ENCODE measurements around the gene INPP4A. TPM values are rescaled to one million over a fixed set of nuclear protein-coding genes. Genes with fewer than 3 reads are reported as not detected.
"Not testable (repeated sequence)": the region's sequence is repeated elsewhere in the genome, so short reads cannot be mapped to it uniquely, and the experiment has no call there.

Gene INPP4A
- total and polyA plus RNA-seq, 9 of the 15 experiments (the other 6 are each of a cell fraction or from before 2014, with no cell fraction given) = 1.8 to 15.7 (median 8.3) TPM

DNA sequence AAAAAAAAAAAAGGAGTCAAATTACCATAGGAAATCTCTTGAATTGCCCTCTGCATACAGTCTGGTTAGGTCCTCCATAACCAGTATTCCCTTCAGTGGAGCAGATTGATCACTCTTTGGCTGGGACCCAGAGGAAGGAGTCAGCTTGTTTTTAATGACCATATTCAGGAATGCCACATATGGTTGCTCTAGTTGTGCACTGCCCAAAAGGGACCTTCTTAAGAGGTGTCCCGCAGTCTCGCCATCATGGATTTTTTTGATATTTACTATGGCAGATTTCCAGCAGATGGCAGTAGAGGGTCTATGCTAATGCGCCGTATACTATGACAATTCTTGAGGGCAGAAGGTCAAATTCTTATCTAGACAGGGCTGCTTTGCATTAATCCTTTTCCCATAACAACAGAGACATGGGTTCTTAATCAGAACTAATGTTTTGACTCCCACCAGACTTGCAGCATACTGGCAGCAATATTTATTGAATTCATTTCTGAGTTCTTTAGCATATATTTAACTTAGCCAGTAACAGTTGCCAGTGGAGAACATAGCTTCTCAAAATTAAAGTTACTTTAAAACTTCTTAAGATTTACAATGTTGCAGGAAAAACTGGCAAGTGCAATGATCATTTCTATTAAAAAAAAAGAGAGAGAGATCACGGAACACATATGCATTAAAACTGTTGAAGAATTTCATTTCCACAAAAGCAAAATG is 31.8 kb upstream of the INPP4A start (continued):
- no peak for TF ChIP-seq IRF9 (tag; IDR thresholded peaks at IDR 0.05)
- no peak for TF ChIP-seq MTA2 (IDR thresholded peaks at IDR 0.05; ENCODE audit: low read depth)
- TF ChIP-seq RAD21 (CRISPR knock-in tag; conservative IDR thresholded peaks at IDR 0.05 in 1 of 2, IDR thresholded peaks at IDR 0.05 in 1 of 2) = peak; percentile 85 to 92
- 0 out of 2 replicates have a peak, but pooled peaks have one; percentile 19 for TF ChIP-seq ATF7 (IDR thresholded peaks at IDR 0.05)

- H3K4me3 ChIP-seq; FAIRE-seq; DNase-seq (ENCODE audit: extremely low read depth in 1 of 4, low spot score in 3 of 4); H3K27me3 ChIP-seq (ENCODE audit: control insufficient read depth in 2 of 2, insufficient read depth in 2 of 2, low read length in 2 of 2); H3K4me1 ChIP-seq (replicated peaks in 1 of 2; ENCODE audit: control insufficient read depth in 2 of 2, insufficient read depth in 2 of 2, low read length in 2 of 2); CTCF ChIA-PET (ENCODE audit: low intra/inter-chr PET ratio); H3K27ac ChIP-seq (ENCODE audit: extremely low read depth, low read depth, low read length); POLR2A ChIA-PET; H3K9me1 ChIP-seq (ENCODE audit: control insufficient read depth, insufficient read depth, low read length); H4K20me1 ChIP-seq (replicated peaks; ENCODE audit: control insufficient read depth, insufficient read depth, low read length); H3K79me2 ChIP-seq (ENCODE audit: control insufficient read depth, insufficient read depth, low read length); BruUV-seq (replicated peaks); H3K4me2 ChIP-seq (ENCODE audit: insufficient read depth, low read length); H3K9ac ChIP-seq (ENCODE audit: insufficient read depth in 1 of 2, low read depth in 2 of 2, low read length in 2 of 2); H3K9me3 ChIP-seq (replicated peaks; ENCODE audit: control insufficient read depth, insufficient read depth, low read depth, low read length); H2AFZ ChIP-seq (ENCODE audit: low read depth, low read length); ATAC-seq; H3K36me3 ChIP-seq (ENCODE audit: control insufficient read depth, insufficient read depth, low read length): not testable (repeated sequence)
- TF ChIP-seq CBX5 (IDR thresholded peaks at IDR 0.05; ENCODE audit: borderline replicate concordance, low read depth) (peak; percentile 61; the same call in 1 of the 2 replicates), TRIM28 (IDR thresholded peaks at IDR 0.05) (peak; percentile 51; the same call in 1 of the 2 replicates)
- 28% methylated on average over 7 of the region's 7 CpGs for WGBS (ENCODE audit: insufficient coverage, low coverage, missing lambda C conversion rate)
- intact Hi-C loops (cut with micrococcal nuclease) = loop anchor here (10.0 kb wide), 1 partner anchor 421 kb away; no protein-coding TSS in a partner anchor
- in situ Hi-C loops (cut with MboI) = loop anchor here (5.0 to 25.0 kb wide), 2 partner anchors 188 to 423 kb away; no protein-coding TSS in a partner anchor
These were observed 30.4 kb upstream of the INPP4A start for GRCh38 chr2:98414246-98414645.

- H3K9me1 ChIP-seq (ENCODE audit: control insufficient read depth, insufficient read depth, low read length); CTCF ChIA-PET (ENCODE audit: low intra/inter-chr PET ratio); H2AFZ ChIP-seq (ENCODE audit: low read depth, low read length); H3K36me3 ChIP-seq (ENCODE audit: control insufficient read depth, insufficient read depth, low read length); FAIRE-seq; H3K9me3 ChIP-seq (replicated peaks; ENCODE audit: control insufficient read depth, insufficient read depth, low read depth, low read length); H3K4me3 ChIP-seq; H3K27ac ChIP-seq (ENCODE audit: extremely low read depth, low read depth, low read length); H3K27me3 ChIP-seq (ENCODE audit: control insufficient read depth in 2 of 2, insufficient read depth in 2 of 2, low read length in 2 of 2); DNase-seq (ENCODE audit: extremely low read depth in 1 of 4, low spot score in 3 of 4); H3K4me2 ChIP-seq (ENCODE audit: insufficient read depth, low read length); ATAC-seq; POLR2A ChIA-PET; H3K9ac ChIP-seq (ENCODE audit: insufficient read depth in 1 of 2, low read depth in 2 of 2, low read length in 2 of 2); H3K79me2 ChIP-seq (ENCODE audit: control insufficient read depth, insufficient read depth, low read length); H3K4me1 ChIP-seq (replicated peaks in 1 of 2; ENCODE audit: control insufficient read depth in 2 of 2, insufficient read depth in 2 of 2, low read length in 2 of 2); H4K20me1 ChIP-seq (replicated peaks; ENCODE audit: control insufficient read depth, insufficient read depth, low read length); BruUV-seq (replicated peaks): not testable (repeated sequence)
- 11% methylated on average over 9 of the region's 9 CpGs for WGBS (ENCODE audit: insufficient coverage, low coverage, missing lambda C conversion rate)
- in situ Hi-C loops (cut with MboI) = loop anchor here (25.0 kb wide), 1 partner anchor 422 kb away; no protein-coding TSS in a partner anchor
- intact Hi-C loops (cut with micrococcal nuclease) = loop anchor here (10.0 kb wide), 1 partner anchor 419 kb away; no protein-coding TSS in a partner anchor
These were observed 28.9 kb upstream of the INPP4A start for GRCh38 chr2:98415719-98416248.
